Activated CD4-positive, alpha-beta T cell treated with anti-CD3 and anti-CD28 coated beads, Interleukin-2, Interleukin-6, amounts not matched to agents 100 ng/mL and 50 ng/mL, durations not matched to agents 16 hours and 8 hours (primary cell): Measurements from ENCODE around the gene HUNK.
"Not testable (repeated sequence)": the region's sequence is repeated elsewhere in the genome, so short reads cannot be mapped to it uniquely, and the experiment has no call there.

Source experiments
- DNase-seq: peaks from one replicate; pipeline ENCODE4 v3.0.0-alpha.2; 2020

Gene HUNK

GRCh38 chr21:32008714-32009113, 135.9 kb downstream of the HUNK start:
- no peak for DNase-seq

GRCh38 chr21:32009263-32009662, 136.4 kb downstream of the HUNK start:
- DNase-seq: no peak

GRCh38 chr21:32015461-32016139, 142.8 kb downstream of the HUNK start:
- DNase-seq: no peak

GRCh38 chr21:32018381-32018780, 145.6 kb downstream of the HUNK start:
- no peak for DNase-seq

- no peak for DNase-seq
These were observed 147.7 kb downstream of the HUNK start for GRCh38 chr21:32020564-32020963.

GRCh38 chr21:32021319-32021994, 148.6 kb downstream of the HUNK start:
- DNase-seq: no peak

GRCh38 chr21:32022146-32022545, 149.3 kb downstream of the HUNK start:
- no peak for DNase-seq

- no peak for DNase-seq
These were observed 157.4 kb downstream of the HUNK start for GRCh38 chr21:32030146-32030652.

GRCh38 chr21:32034850-32035249, 162.0 kb downstream of the HUNK start:
- no peak for DNase-seq

- no peak for DNase-seq
These were observed 162.8 kb downstream of the HUNK start for GRCh38 chr21:32035617-32036016.

GRCh38 chr21:32036756-32037155, 163.9 kb downstream of the HUNK start:
- DNase-seq: no peak

GRCh38 chr21:32038751-32039150, 165.9 kb downstream of the HUNK start:
- DNase-seq: not testable (repeated sequence)

- no peak for DNase-seq
These were observed 170.6 kb downstream of the HUNK start for GRCh38 chr21:32043458-32043857.

- no peak for DNase-seq
These were observed 171.7 kb downstream of the HUNK start for GRCh38 chr21:32044205-32045180.

GRCh38 chr21:32046191-32046590, 173.4 kb downstream of the HUNK start:
- no peak for DNase-seq

GRCh38 chr21:32048353-32048752, 175.5 kb downstream of the HUNK start:
- DNase-seq: no peak
